ENCODE results near the gene ARID2. TPM values are rescaled to one million over a fixed set of nuclear protein-coding genes. Genes with fewer than 3 reads are reported as not detected.

The ARID2 gene
- total and polyA plus RNA-seq, 2 of the 4 experiments (the other 2 are of a cell fraction): 5.4 to 28.1 TPM

GRCh38 chr12:45887544-45887943 is 158.0 kb downstream of the ARID2 start:
- no peak overlapping the region for H2AFZ ChIP-seq (replicated peaks; ENCODE audit: low read length, poor library complexity)
- no peak overlapping the region for H3K9ac ChIP-seq (ENCODE audit: low read depth, low read length)
- no peak overlapping the region for H2BK5ac ChIP-seq (ENCODE audit: low read depth, low read length, poor library complexity, severe bottlenecking)
- ATAC-seq (ENCODE audit: low read depth): no peak
- no peak overlapping the region for H3K23ac ChIP-seq (ENCODE audit: low read depth, low read length)
- in situ Hi-C loops (cut with MboI; ENCODE audit: low sequenced_read_pairs) (no loop called here), intact Hi-C loops (cut with micrococcal nuclease) (no loop called here), dilution Hi-C loops (cut with HindIII; ENCODE audit: low sequenced_read_pairs, unreplicated experiment) (no loop called here)
- H3K4ac ChIP-seq (ENCODE audit: low read depth, low read length): no peak overlapping the region
- no peaks in the 10 kb centered on the region for H4K20me1 ChIP-seq (ENCODE audit: insufficient read depth, low read length)
- H3K27me3 ChIP-seq (ENCODE audit: control insufficient read depth, insufficient read depth, low read length): no peaks in the 10 kb centered on the region
- no TSS peak for BruUV-seq (replicated peaks)
- H3K56ac ChIP-seq (ENCODE audit: extremely low read depth, insufficient read depth, low read length): no peak overlapping the region
- DNase-seq: no peak
- ChIA-PET CTCF (interaction anchor here (1.1 kb wide), 1 partner anchor 12 kb away, joined by 3 read pairs; no protein-coding TSS in a partner anchor), POLR2A (ENCODE audit: unreplicated experiment) (no interaction called here)
- H3K14ac ChIP-seq (replicated peaks; ENCODE audit: low read depth, low read length): no peak overlapping the region
- no peak overlapping the region for H2BK20ac ChIP-seq (ENCODE audit: low read depth, low read length)
- TF ChIP-seq FOS (IDR thresholded peaks at IDR 0.05; ENCODE audit: low read depth, low read length) (no peak), SMC3 (IDR thresholded peaks at IDR 0.05; ENCODE audit: low read depth, low read length) (no peak), MAZ (IDR thresholded peaks at IDR 0.05; ENCODE audit: borderline replicate concordance, low read depth, low read length) (no peak)
- H3K9me1 ChIP-seq (ENCODE audit: insufficient read depth, low read length): no peaks in the 10 kb centered on the region
- peaks cover 2% of the 10 kb centered on the region; the same call in 1 of the 2 replicates for H3K9me3 ChIP-seq (ENCODE audit: control insufficient read depth, insufficient read depth, low read length)
- no peak overlapping the region for H2AK5ac ChIP-seq (ENCODE audit: low read depth, low read length)
- WGBS, 2 experiments (ENCODE audit: extremely low coverage in 2 of 2, insufficient read length in 1 of 2): no CpG with 5 or more reads among the region's 5 CpGs
- H3K79me1 ChIP-seq (ENCODE audit: low read depth in 1 of 2, low read length in 2 of 2): no peaks in the 10 kb centered on the region; a peak in 1 of 4 replicates
- no peak overlapping the region for H3K4me2 ChIP-seq (ENCODE audit: low read depth, low read length)
- H4K8ac ChIP-seq (ENCODE audit: low read depth in 2 of 2, low read length in 2 of 2): no peak overlapping the region
- no peak overlapping the region for H3K4me3 ChIP-seq (ENCODE audit: insufficient read depth, low read depth, low read length)
- H3K36me3 ChIP-seq (ENCODE audit: control insufficient read depth, insufficient read depth, low read length): peaks cover 5% of the 10 kb centered on the region
- H3K4me1 ChIP-seq (ENCODE audit: control insufficient read depth, insufficient read depth, low read length): no peaks in the 10 kb centered on the region; the same call in 1 of the 2 replicates
- H2AK9ac ChIP-seq (replicated peaks; ENCODE audit: low read depth, low read length, poor library complexity): no peak overlapping the region
- no peak overlapping the region for H3K27ac ChIP-seq (ENCODE audit: insufficient read depth, low read length)
- no peak overlapping the region for H3K18ac ChIP-seq (ENCODE audit: low read depth, low read length)
- H4K91ac ChIP-seq (ENCODE audit: insufficient read depth, low read depth, low read length): no peak overlapping the region
- no peak overlapping the region for H2BK15ac ChIP-seq (ENCODE audit: low read depth, low read length)
- no peak overlapping the region for H2BK120ac ChIP-seq (ENCODE audit: low read depth, low read length)
- no peak overlapping the region for H4K5ac ChIP-seq (ENCODE audit: low read depth, low read length)
